HCT116 (cell line): Measurements from ENCODE around the gene RMND1.

Experiments
- ATF3 ChIP-seq: IDR thresholded peaks from 2 replicates; pipeline ENCODE4 v1.6.1; 2012
- CEBPB ChIP-seq: IDR thresholded peaks from 2 replicates; pipeline ENCODE4 v1.6.1; 2012; ENCODE audit warnings: low read depth
- EZH2 ChIP-seq: fragments of 200-600 bp; sonication (generic); IDR thresholded peaks from 2 replicates; pipeline ENCODE4 v1.6.1; 2017; ENCODE audit warnings: antibody characterized with exemption, mixed run types
- EZH2phosphoT487 ChIP-seq: fragments of 200-600 bp; IDR thresholded peaks from 2 replicates; pipeline ENCODE4 v1.6.1; 2018; ENCODE audit warnings: antibody characterized with exemption, borderline replicate concordance
- POLR2A ChIP-seq: IDR thresholded peaks from 2 replicates; pipeline ENCODE4 v1.7.0; 2011; ENCODE audit warnings: borderline replicate concordance; ENCODE audit not compliant: insufficient read depth, insufficient read length; ENCODE audit errors: extremely low read depth
- RAD21 ChIP-seq: IDR thresholded peaks from 2 replicates; pipeline ENCODE4 v1.6.1; 2012; ENCODE audit warnings: low read depth, mild to moderate bottlenecking
- TCF7L2 ChIP-seq: IDR thresholded peaks from 2 replicates; pipeline ENCODE4 v1.7.0; 2011; ENCODE audit warnings: borderline replicate concordance, inconsistent platforms; ENCODE audit not compliant: insufficient read depth, insufficient read length; ENCODE audit errors: extremely low read depth
- TF ChIP-seq, protein P1 (sequence below), 3 experiments: fragments of 200-600 bp in 1 of 3; sonication (generic) in 1 of 3; IDR thresholded peaks in 2 of 3; conservative IDR thresholded peaks in 1 of 3; 2 replicates each; pipeline ENCODE4 v1.5.1; 2012 to 2017; ENCODE audit warnings: low read depth in 2 of 3, low read length in 2 of 3, antibody characterized with exemption in 1 of 3, borderline replicate concordance in 1 of 3, control low read depth in 1 of 3, mild to moderate bottlenecking in 1 of 3, mixed read lengths in 1 of 3, mixed run types in 1 of 3, moderate library complexity in 1 of 3; ENCODE audit not compliant: insufficient read depth in 1 of 3

DNA sequence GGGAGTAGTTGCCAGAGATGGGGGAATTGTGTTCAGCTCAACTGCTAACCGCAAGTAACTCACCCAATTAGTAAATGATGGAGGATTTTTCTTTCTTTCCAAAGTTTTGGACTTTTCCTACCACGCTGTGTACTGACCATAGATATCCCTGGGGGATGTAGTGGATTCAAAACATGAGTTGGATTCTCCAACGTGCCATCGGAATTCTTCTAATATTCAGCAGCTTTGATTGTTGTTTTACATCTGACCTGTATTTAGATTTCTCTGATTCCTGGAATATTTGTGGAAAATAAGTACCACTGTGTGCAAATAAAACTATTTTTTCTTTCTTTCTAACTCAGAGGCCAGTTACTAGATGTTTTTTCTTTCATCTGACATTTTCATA lies 43.0 kb upstream of the RMND1 start:
- TF ChIP-seq POLR2A (no peak), CEBPB (no peak), EZH2 (no peak), ATF3 (no peak), RAD21 (no peak), TCF7L2 (no peak), EZH2phosphoT487 (no peak)
- TF ChIP-seq, protein P1, sequence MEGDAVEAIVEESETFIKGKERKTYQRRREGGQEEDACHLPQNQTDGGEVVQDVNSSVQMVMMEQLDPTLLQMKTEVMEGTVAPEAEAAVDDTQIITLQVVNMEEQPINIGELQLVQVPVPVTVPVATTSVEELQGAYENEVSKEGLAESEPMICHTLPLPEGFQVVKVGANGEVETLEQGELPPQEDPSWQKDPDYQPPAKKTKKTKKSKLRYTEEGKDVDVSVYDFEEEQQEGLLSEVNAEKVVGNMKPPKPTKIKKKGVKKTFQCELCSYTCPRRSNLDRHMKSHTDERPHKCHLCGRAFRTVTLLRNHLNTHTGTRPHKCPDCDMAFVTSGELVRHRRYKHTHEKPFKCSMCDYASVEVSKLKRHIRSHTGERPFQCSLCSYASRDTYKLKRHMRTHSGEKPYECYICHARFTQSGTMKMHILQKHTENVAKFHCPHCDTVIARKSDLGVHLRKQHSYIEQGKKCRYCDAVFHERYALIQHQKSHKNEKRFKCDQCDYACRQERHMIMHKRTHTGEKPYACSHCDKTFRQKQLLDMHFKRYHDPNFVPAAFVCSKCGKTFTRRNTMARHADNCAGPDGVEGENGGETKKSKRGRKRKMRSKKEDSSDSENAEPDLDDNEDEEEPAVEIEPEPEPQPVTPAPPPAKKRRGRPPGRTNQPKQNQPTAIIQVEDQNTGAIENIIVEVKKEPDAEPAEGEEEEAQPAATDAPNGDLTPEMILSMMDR (IDR thresholded peaks at IDR 0.05 in 2 of 3, conservative IDR thresholded peaks at IDR 0.05 in 1 of 3; ENCODE audit: borderline replicate concordance in 1 of 3, insufficient read depth in 1 of 3, low read depth in 2 of 3, low read length in 2 of 3), result no peak
